H1 (cell line): ENCODE data around the gene FAM53B.

Source experiments
- CEBPB ChIP-seq: IDR thresholded peaks from 2 replicates; pipeline ENCODE4 v1.6.1; 2012; ENCODE audit warnings: low read depth, low read length
- CTCF ChIP-seq, 3 experiments: IDR thresholded peaks; 1 replicate in 2 of 3; 2 replicates in 1 of 3; pipeline versions ENCODE4 v1.5.1 to v1.6.1; 2011; ENCODE audit warnings: low read length in 3 of 3, mild to moderate bottlenecking in 3 of 3, inconsistent platforms in 2 of 3, low read depth in 1 of 3, moderate library complexity in 1 of 3; ENCODE audit not compliant: insufficient read depth in 1 of 3; ENCODE audit errors: control extremely low read depth in 1 of 3
- EGR1 ChIP-seq: IDR thresholded peaks from 2 replicates; pipeline ENCODE4 v1.6.1; 2011; ENCODE audit warnings: low read depth, low read length, borderline replicate concordance
- FOSL1 ChIP-seq: IDR thresholded peaks from 2 replicates; pipeline ENCODE4 v1.6.1; 2011; ENCODE audit warnings: mild to moderate bottlenecking, low read depth, low read length, moderate library complexity; ENCODE audit not compliant: insufficient read depth
- JUN ChIP-seq: IDR thresholded peaks from 2 replicates; pipeline ENCODE4 v1.6.1; 2011; ENCODE audit warnings: low read depth, mild to moderate bottlenecking, improper control_type of control experiment, low read length
- KDM1A ChIP-seq: fragments of 200-600, 300-600 bp; sonication (generic); IDR thresholded peaks from 2 replicates; pipeline ENCODE4 v1.7.1; 2016; ENCODE audit warnings: mild to moderate bottlenecking, low read length, borderline replicate concordance
- POLR2A ChIP-seq, 2 experiments: IDR thresholded peaks; 1 replicate in 1 of 2; 2 replicates in 1 of 2; pipeline ENCODE4 v1.6.1; 2011; ENCODE audit warnings: low read depth in 2 of 2, low read length in 2 of 2, mild to moderate bottlenecking in 2 of 2; ENCODE audit errors: control extremely low read depth in 1 of 2
- POLR2AphosphoS5 ChIP-seq: IDR thresholded peaks from 2 replicates; pipeline ENCODE4 v1.6.1; 2011; ENCODE audit warnings: low read depth, low read length
- RAD21 ChIP-seq, 2 experiments: IDR thresholded peaks in 1 of 2; conservative IDR thresholded peaks in 1 of 2; 2 replicates each; pipeline ENCODE4 v1.6.1; 2011; ENCODE audit warnings: low read depth in 2 of 2, low read length in 2 of 2, improper control_type of control experiment in 1 of 2, inconsistent platforms in 1 of 2, mild to moderate bottlenecking in 1 of 2, moderate library complexity in 1 of 2
- SIRT6 ChIP-seq: IDR thresholded peaks from one replicate; pipeline ENCODE4 v1.7.1; 2012; ENCODE audit warnings: low read length, inconsistent platforms
- SRF ChIP-seq: IDR thresholded peaks from 2 replicates; pipeline ENCODE4 v1.6.1; 2011; ENCODE audit warnings: mild to moderate bottlenecking, low read depth, low read length, moderate library complexity
- TAF1 ChIP-seq: IDR thresholded peaks from 2 replicates; pipeline ENCODE4 v1.6.1; 2011; ENCODE audit warnings: mild to moderate bottlenecking, low read depth, low read length
- USF2 ChIP-seq: IDR thresholded peaks from 2 replicates; pipeline ENCODE4 v1.6.1; 2011; ENCODE audit warnings: low read length, improper control_type of control experiment

GRCh38 chr10:124627866-124628675 lies 116.1 kb downstream of the FAM53B start:
- no peak for TF ChIP-seq CTCF (IDR thresholded peaks at IDR 0.05; ENCODE audit: control extremely low read depth in 1 of 3, insufficient read depth in 1 of 3, low read depth in 1 of 3, low read length in 3 of 3)
- TF ChIP-seq FOSL1 = no peak
- no peak for TF ChIP-seq EGR1
- no peak for TF ChIP-seq CEBPB
- no peak for TF ChIP-seq RAD21 (IDR thresholded peaks at IDR 0.05 in 1 of 2, conservative IDR thresholded peaks at IDR 0.05 in 1 of 2; ENCODE audit: low read depth in 2 of 2, low read length in 2 of 2)
- no peak for TF ChIP-seq POLR2A (IDR thresholded peaks at IDR 0.05; ENCODE audit: control extremely low read depth in 1 of 2, low read depth in 2 of 2, low read length in 2 of 2)
- no peak for TF ChIP-seq SIRT6
- no peak for TF ChIP-seq POLR2AphosphoS5
- TF ChIP-seq SRF = no peak
- TF ChIP-seq KDM1A = no peak
- TF ChIP-seq TAF1 = no peak
- TF ChIP-seq JUN = no peak
- no peak for TF ChIP-seq USF2
